Endodermal cell (in vitro differentiated cells): ENCODE data around the gene ESR1. TPM values are rescaled to one million over a fixed set of nuclear protein-coding genes. Genes with fewer than 3 reads are reported as not detected.

ENCODE experiments used
- DNase-seq: peaks from one replicate; pipeline ENCODE4 v3.0.0-alpha.2; 2017
- H3K27ac ChIP-seq: 2 replicates; pipeline ENCODE4 v1.5.1; 2013; ENCODE audit warnings: mild to moderate bottlenecking, low read depth, low read length, moderate library complexity
- H3K27me3 ChIP-seq: 2 replicates; pipeline ENCODE4 v1.6.1; 2013; ENCODE audit warnings: mild to moderate bottlenecking, low read length, moderate library complexity; ENCODE audit not compliant: insufficient read depth, control insufficient read depth, poor library complexity, severe bottlenecking
- H3K36me3 ChIP-seq: 2 replicates; pipeline ENCODE4 v1.7.0; 2013; ENCODE audit warnings: mild to moderate bottlenecking, low read length, moderate library complexity; ENCODE audit not compliant: control insufficient read depth, insufficient read depth
- H3K4me1 ChIP-seq: one replicate; pipeline ENCODE4 v1.7.0; 2013; ENCODE audit warnings: low read length; ENCODE audit not compliant: control insufficient read depth, insufficient read depth
- H3K4me3 ChIP-seq: 2 replicates; pipeline ENCODE4 v1.5.1; 2013; ENCODE audit warnings: mild to moderate bottlenecking, low read length, moderate library complexity
- H3K9ac ChIP-seq: 2 replicates; pipeline ENCODE4 v1.6.1; 2013; ENCODE audit warnings: mild to moderate bottlenecking, low read length, moderate library complexity; ENCODE audit not compliant: poor library complexity, severe bottlenecking; ENCODE audit errors: extremely low read depth
- H3K9me3 ChIP-seq: 2 replicates; pipeline ENCODE4 v1.6.1; 2013; ENCODE audit warnings: mild to moderate bottlenecking, low read length, moderate library complexity; ENCODE audit not compliant: control insufficient read depth
- H3K27ac Mint-ChIP-seq: 2 replicates; pipeline ENCODE4 v1.8.0; 2020; ENCODE audit warnings: mixed read lengths
- H3K27me3 Mint-ChIP-seq: 2 replicates; pipeline ENCODE4 v1.8.0; 2021; ENCODE audit warnings: mild to moderate bottlenecking, mixed read lengths; ENCODE audit not compliant: insufficient read depth
- H3K36me3 Mint-ChIP-seq: 2 replicates; pipeline ENCODE4 v1.8.0; 2020; ENCODE audit warnings: low read depth, mixed read lengths
- H3K4me1 Mint-ChIP-seq: 2 replicates; pipeline ENCODE4 v1.8.0; 2020; ENCODE audit warnings: mixed read lengths
- H3K4me3 Mint-ChIP-seq: 2 replicates; pipeline ENCODE4 v1.8.0; 2020; ENCODE audit warnings: mild to moderate bottlenecking, moderate library complexity, mixed read lengths
- H3K9me3 Mint-ChIP-seq: 2 replicates; pipeline ENCODE4 v1.8.0; 2020; ENCODE audit warnings: mild to moderate bottlenecking, mixed read lengths
- WGBS, 2 experiments: methylation state at CpG; one replicate each; pipeline versions ENCODE4 v1.1.5 to v1.1.7; 2013; ENCODE audit warnings: missing lambda C conversion rate in 2 of 2, mixed read lengths in 1 of 2; ENCODE audit not compliant: insufficient coverage in 1 of 2, insufficient read length in 1 of 2; 5-methylcytosine and 5-hydroxymethylcytosine counted together
- total RNA-seq, 2 donors: library from RNA; stranded (reverse); fragmentation: NEBNext Ultra II Directional in 1 of 2; extraction: Animal tissue kit (Norgen Biotek cat#: 25700) in 1 of 2; gene quantifications; 2 replicates in 1 of 2; 3 replicates in 1 of 2; pipeline ENCODE4 v1.2.1, GENCODE V29; 2021
- TF ChIP-seq, protein P1 (sequence below): fragments of 200-600 bp; sonication (generic); conservative IDR thresholded peaks from 2 replicates; pipeline ENCODE4 v1.5.0; 2021; ENCODE audit warnings: antibody characterized with exemption, mild to moderate bottlenecking

The ESR1 gene
- total RNA-seq, 2 donors from 2014 or later: not detected

GRCh38 chr6:151877458-151877857, 70.0 kb downstream of the ESR1 start:
- H3K27ac ChIP-seq: no peak overlapping the region
- H3K4me1 ChIP-seq: no peaks in the 10 kb centered on the region
- H3K27ac Mint-ChIP-seq: no peak overlapping the region
- H3K9me3 Mint-ChIP-seq: no peaks in the 10 kb centered on the region
- H3K27me3 ChIP-seq: no peaks in the 10 kb centered on the region
- H3K9me3 ChIP-seq: no peaks in the 10 kb centered on the region
- no peaks in the 10 kb centered on the region for H3K27me3 Mint-ChIP-seq
- no peak overlapping the region for H3K9ac ChIP-seq
- H3K36me3 Mint-ChIP-seq: no peaks in the 10 kb centered on the region
- WGBS, 2 experiments: 80 to 97% methylated on average over 1 to 3 of the region's 3 CpGs
- no peaks in the 10 kb centered on the region for H3K4me1 Mint-ChIP-seq
- no peak overlapping the region for H3K4me3 Mint-ChIP-seq
- no peak overlapping the region for H3K4me3 ChIP-seq
- H3K36me3 ChIP-seq: no peaks in the 10 kb centered on the region
- TF ChIP-seq, protein P1, sequence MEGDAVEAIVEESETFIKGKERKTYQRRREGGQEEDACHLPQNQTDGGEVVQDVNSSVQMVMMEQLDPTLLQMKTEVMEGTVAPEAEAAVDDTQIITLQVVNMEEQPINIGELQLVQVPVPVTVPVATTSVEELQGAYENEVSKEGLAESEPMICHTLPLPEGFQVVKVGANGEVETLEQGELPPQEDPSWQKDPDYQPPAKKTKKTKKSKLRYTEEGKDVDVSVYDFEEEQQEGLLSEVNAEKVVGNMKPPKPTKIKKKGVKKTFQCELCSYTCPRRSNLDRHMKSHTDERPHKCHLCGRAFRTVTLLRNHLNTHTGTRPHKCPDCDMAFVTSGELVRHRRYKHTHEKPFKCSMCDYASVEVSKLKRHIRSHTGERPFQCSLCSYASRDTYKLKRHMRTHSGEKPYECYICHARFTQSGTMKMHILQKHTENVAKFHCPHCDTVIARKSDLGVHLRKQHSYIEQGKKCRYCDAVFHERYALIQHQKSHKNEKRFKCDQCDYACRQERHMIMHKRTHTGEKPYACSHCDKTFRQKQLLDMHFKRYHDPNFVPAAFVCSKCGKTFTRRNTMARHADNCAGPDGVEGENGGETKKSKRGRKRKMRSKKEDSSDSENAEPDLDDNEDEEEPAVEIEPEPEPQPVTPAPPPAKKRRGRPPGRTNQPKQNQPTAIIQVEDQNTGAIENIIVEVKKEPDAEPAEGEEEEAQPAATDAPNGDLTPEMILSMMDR: no peak
- no peak for DNase-seq

GRCh38 chr6:151881231-151881630, 73.7 kb downstream of the ESR1 start:
- WGBS, 2 experiments: 67 to 97% methylated on average over 1 of the region's 1 CpG
- Histone ChIP-seq H3K4me3 (no peak overlapping the region), H3K9ac (no peak overlapping the region)

GRCh38 chr6:151882206-151882605, 74.7 kb downstream of the ESR1 start:
- H3K4me3 Mint-ChIP-seq: no peak overlapping the region

More at GRCh38 chr6:151881231-151881630, 73.7 kb downstream of the ESR1 start:
- Mint-ChIP-seq H3K36me3 (no peaks in the 10 kb centered on the region), H3K9me3 (no peaks in the 10 kb centered on the region), H3K4me1 (no peaks in the 10 kb centered on the region), H3K4me3 (no peak overlapping the region), H3K27ac (no peak overlapping the region), H3K27me3 (no peaks in the 10 kb centered on the region)
- Histone ChIP-seq H3K27ac (no peak overlapping the region), H3K36me3 (no peaks in the 10 kb centered on the region), H3K27me3 (no peaks in the 10 kb centered on the region), H3K9me3 (no peaks in the 10 kb centered on the region), H3K4me1 (no peaks in the 10 kb centered on the region)
- DNase-seq: no peak
- TF ChIP-seq, protein P1: no peak

More at GRCh38 chr6:151882206-151882605, 74.7 kb downstream of the ESR1 start:
- no peak for DNase-seq
- Histone ChIP-seq H3K36me3 (no peaks in the 10 kb centered on the region), H3K27me3 (no peaks in the 10 kb centered on the region), H3K27ac (no peak overlapping the region), H3K9me3 (no peaks in the 10 kb centered on the region), H3K4me3 (no peak overlapping the region), H3K4me1 (no peaks in the 10 kb centered on the region), H3K9ac (no peak overlapping the region)
- H3K9me3 Mint-ChIP-seq: no peaks in the 10 kb centered on the region
- 93 to 100% methylated on average over 3 to 5 of the region's 5 CpGs for WGBS, 2 experiments
- H3K4me1 Mint-ChIP-seq: no peaks in the 10 kb centered on the region
- TF ChIP-seq, protein P1: no peak
- no peaks in the 10 kb centered on the region for H3K36me3 Mint-ChIP-seq
- no peak overlapping the region for H3K27ac Mint-ChIP-seq
- no peaks in the 10 kb centered on the region for H3K27me3 Mint-ChIP-seq
